ENCODE measurements around the gene FHL2.

- TF ChIP-seq FOXA1 (IDR thresholded peaks at IDR 0.05) (no peak), SP1 (IDR thresholded peaks at IDR 0.05) (no peak), NFRKB (IDR thresholded peaks at IDR 0.05) (no peak), PKNOX1 (IDR thresholded peaks at IDR 0.05) (no peak), CTBP1 (IDR thresholded peaks at IDR 0.05; ENCODE audit: borderline replicate concordance) (no peak), FOXK2 (IDR thresholded peaks at IDR 0.05) (no peak), ZNF384 (IDR thresholded peaks at IDR 0.05) (no peak), FOXM1 (IDR thresholded peaks at IDR 0.05; ENCODE audit: borderline replicate concordance) (no peak), ELF4 (IDR thresholded peaks at IDR 0.05) (no peak), BHLHE40 (IDR thresholded peaks at IDR 0.05; ENCODE audit: borderline replicate concordance) (no peak), ARNT (IDR thresholded peaks at IDR 0.05) (no peak), HDGF (IDR thresholded peaks at IDR 0.05; ENCODE audit: borderline replicate concordance) (no peak), TARDBP (IDR thresholded peaks at IDR 0.05) (no peak), LEF1 (IDR thresholded peaks at IDR 0.05; ENCODE audit: borderline replicate concordance) (no peak)
These were observed 63.4 kb downstream of the FHL2 start for GRCh38 chr2:105335469-105335868.
